Right atrium auricular region (tissue), 2 donors: ENCODE measurements around the gene KLF5. TPM values are rescaled to one million over a fixed set of nuclear protein-coding genes. Genes with fewer than 3 reads are reported as not detected.

Source experiments
- DNase-seq: peaks from one replicate; pipeline ENCODE4 v3.0.0-alpha.2; 2019; ENCODE audit warnings: low spot score
- H3K27ac ChIP-seq, 2 donors: fragments of 200-600 bp; sonication (generic); 1 replicate in 1 of 2; 2 replicates in 1 of 2; pipeline ENCODE4 v1.5.1; 2016 to 2019
- H3K27me3 ChIP-seq, 2 donors: fragments of 200-600 bp; sonication (generic); one replicate each; pipeline versions ENCODE4 v1.5.1 to v1.6.0; 2017 to 2019
- H3K36me3 ChIP-seq: fragments of 200-600 bp; sonication (generic); one replicate; pipeline ENCODE4 v1.5.1; 2016
- H3K4me1 ChIP-seq, 2 donors: fragments of 200-600 bp; sonication (generic); one replicate each; pipeline versions ENCODE4 v1.5.1 to v1.6.0; 2017 to 2019
- H3K4me3 ChIP-seq, 2 donors: fragments of 200-600 bp; sonication (generic); 1 replicate in 1 of 2; 2 replicates in 1 of 2; pipeline ENCODE4 v1.5.1; 2017 to 2019; ENCODE audit warnings: mild to moderate bottlenecking in 1 of 2, moderate library complexity in 1 of 2
- H3K9me3 ChIP-seq, 2 donors: fragments of 200-600 bp; sonication (generic); one replicate each; pipeline ENCODE4 v1.5.1; 2019
- CTCF ChIP-seq, 2 donors: fragments of 200-600 bp; sonication (generic); IDR thresholded peaks; one replicate each; pipeline ENCODE4 v1.5.1; 2019; ENCODE audit warnings: antibody characterized with exemption in 2 of 2
- total RNA-seq, 2 donors: library from RNA; depleted of rRNA; stranded (reverse); fragments of >200 nt; gene quantifications; one replicate each; pipeline ENCODE4 v1.1.0, GENCODE V29; 2016

Gene KLF5
- total RNA-seq, 2 donors from 2014 or later = 1.7 to 2.8 TPM

GRCh38 chr13:73101351-73102007 is 42.7 kb downstream of the KLF5 start:
- no peaks in the 10 kb centered on the region for H3K36me3 ChIP-seq
- H3K27me3 ChIP-seq = no peaks in the 10 kb centered on the region
- no peak overlapping the region for H3K4me3 ChIP-seq
- no peak for DNase-seq
- no peaks in the 10 kb centered on the region for H3K4me1 ChIP-seq
- H3K27ac ChIP-seq = no peak overlapping the region
- no peaks in the 10 kb centered on the region for H3K9me3 ChIP-seq
- TF ChIP-seq CTCF (IDR thresholded peaks at IDR 0.05) = no peak

- no peaks in the 10 kb centered on the region for H3K9me3 ChIP-seq
- no peak overlapping the region for H3K27ac ChIP-seq
- DNase-seq = no peak
- H3K4me1 ChIP-seq = no peaks in the 10 kb centered on the region
- H3K4me3 ChIP-seq = no peak overlapping the region
- H3K27me3 ChIP-seq = no peaks in the 10 kb centered on the region
- no peak for TF ChIP-seq CTCF (IDR thresholded peaks at IDR 0.05)
- no peaks in the 10 kb centered on the region for H3K36me3 ChIP-seq
These were observed 44.4 kb downstream of the KLF5 start for GRCh38 chr13:73103238-73103637.

GRCh38 chr13:73106513-73107178 is 47.8 kb downstream of the KLF5 start:
- Histone ChIP-seq H3K27me3 (no peaks in the 10 kb centered on the region), H3K9me3 (no peaks in the 10 kb centered on the region), H3K4me3 (no peak overlapping the region), H3K4me1 (no peaks in the 10 kb centered on the region), H3K27ac (no peak overlapping the region), H3K36me3 (no peaks in the 10 kb centered on the region)
- DNase-seq = no peak
- TF ChIP-seq CTCF (IDR thresholded peaks at IDR 0.05) = no peak

GRCh38 chr13:73107481-73107880 is 48.7 kb downstream of the KLF5 start:
- TF ChIP-seq CTCF (IDR thresholded peaks at IDR 0.05) = no peak
- no peaks in the 10 kb centered on the region for H3K36me3 ChIP-seq

GRCh38 chr13:73107970-73108369 is 49.2 kb downstream of the KLF5 start:
- Histone ChIP-seq H3K4me3 (no peak overlapping the region), H3K4me1 (no peaks in the 10 kb centered on the region), H3K36me3 (no peaks in the 10 kb centered on the region), H3K27me3 (no peaks in the 10 kb centered on the region), H3K9me3 (no peaks in the 10 kb centered on the region), H3K27ac (no peak overlapping the region)
- TF ChIP-seq CTCF (IDR thresholded peaks at IDR 0.05) = no peak
- no peak for DNase-seq

More at GRCh38 chr13:73107481-73107880, 48.7 kb downstream of the KLF5 start:
- H3K4me1 ChIP-seq = no peaks in the 10 kb centered on the region
- H3K4me3 ChIP-seq = no peak overlapping the region
- H3K9me3 ChIP-seq = no peaks in the 10 kb centered on the region
- DNase-seq = no peak
- H3K27ac ChIP-seq = no peak overlapping the region
- H3K27me3 ChIP-seq = no peaks in the 10 kb centered on the region
